Fibroblast of peridontal ligament (primary cell): ENCODE data around the gene CHRND.
"Not testable (repeated sequence)": the region's sequence is repeated elsewhere in the genome, so short reads cannot be mapped to it uniquely, and the experiment has no call there.

Experiments
- DNase-seq: peaks from one replicate; pipeline ENCODE4 v3.0.0-alpha.2; 2010; ENCODE audit errors: extremely low read depth

The CHRND gene

DNA sequence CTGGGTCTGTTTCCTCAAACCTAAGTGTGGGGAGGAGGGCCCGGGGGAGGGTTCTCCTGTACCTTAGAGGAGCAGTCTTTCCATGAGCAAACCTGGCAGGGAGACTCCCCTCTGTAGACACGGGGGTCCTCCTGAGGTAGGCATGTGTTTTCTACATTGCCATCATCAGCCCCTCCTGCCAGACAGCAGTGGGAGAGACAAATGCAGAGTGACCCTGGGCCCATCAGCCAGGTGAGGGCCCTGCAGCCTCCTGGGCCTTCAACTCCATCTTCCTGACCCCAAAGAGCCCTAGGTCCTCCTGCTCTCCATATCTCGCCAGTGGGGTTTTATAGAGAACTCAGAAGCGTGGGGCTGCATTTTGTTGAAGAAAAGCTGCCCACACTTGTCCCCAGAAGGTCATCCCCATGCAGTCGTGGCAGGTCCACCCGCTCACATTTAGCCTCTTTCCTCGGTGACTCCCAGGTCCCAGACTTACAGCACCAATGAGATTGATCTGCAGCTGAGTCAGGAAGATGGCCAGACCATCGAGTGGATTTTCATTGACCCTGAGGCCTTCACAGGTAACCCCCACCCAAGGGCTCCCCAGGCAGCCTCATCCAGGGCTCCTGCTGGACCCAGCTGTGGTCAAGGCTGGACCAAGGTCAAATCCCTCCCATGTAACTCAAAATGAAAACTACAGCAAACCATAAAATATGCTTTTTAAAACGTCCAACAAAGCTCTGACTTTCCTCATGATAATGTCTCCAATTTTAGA, 16.2 kb downstream of the CHRND start:
- DNase-seq = no peak

DNA sequence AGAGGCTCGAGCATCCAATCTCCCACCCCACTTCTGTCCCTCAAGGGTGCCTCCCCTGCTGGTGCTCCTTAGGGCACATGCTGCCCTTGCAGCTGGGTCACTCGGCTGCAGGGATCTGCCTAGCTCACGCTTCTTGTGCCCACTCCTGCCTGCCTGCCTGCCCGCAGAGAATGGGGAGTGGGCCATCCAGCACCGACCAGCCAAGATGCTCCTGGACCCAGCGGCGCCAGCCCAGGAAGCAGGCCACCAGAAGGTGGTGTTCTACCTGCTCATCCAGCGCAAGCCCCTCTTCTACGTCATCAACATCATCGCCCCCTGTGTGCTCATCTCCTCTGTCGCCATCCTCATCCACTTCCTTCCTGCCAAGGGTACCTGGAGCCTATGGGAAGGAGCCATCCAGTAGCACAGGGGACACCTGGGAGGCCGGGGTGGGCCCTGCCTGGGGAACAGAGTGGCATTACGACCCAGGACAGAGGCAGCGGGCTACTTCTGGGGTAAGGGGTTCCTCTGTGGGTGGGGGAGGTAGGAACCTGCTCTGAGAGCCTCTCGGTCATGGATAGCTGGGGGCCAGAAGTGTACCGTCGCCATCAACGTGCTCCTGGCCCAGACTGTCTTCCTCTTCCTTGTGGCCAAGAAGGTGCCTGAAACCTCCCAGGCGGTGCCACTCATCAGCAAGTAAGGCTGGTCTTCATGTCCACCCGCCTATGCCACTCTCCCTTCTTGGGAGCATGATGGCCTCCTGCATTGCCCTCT, 16.9 kb downstream of the CHRND start:
- DNase-seq = no peak

DNA sequence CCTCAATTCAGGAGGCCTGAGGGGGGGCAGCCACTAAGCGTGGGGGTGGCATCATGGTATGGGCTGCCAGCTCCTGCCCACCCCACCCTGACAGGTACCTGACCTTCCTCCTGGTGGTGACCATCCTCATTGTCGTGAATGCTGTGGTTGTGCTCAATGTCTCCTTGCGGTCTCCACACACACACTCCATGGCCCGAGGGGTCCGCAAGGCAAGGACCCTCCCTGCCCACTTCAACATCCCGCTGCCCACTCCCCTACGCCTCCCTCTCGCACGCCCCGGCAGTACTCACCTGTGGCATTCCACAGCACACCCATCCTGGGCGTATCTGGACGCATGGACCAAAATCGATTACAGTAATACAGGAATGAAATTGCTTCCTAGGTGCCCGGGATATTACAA, 17.5 kb downstream of the CHRND start:
- DNase-seq = no peak

DNA sequence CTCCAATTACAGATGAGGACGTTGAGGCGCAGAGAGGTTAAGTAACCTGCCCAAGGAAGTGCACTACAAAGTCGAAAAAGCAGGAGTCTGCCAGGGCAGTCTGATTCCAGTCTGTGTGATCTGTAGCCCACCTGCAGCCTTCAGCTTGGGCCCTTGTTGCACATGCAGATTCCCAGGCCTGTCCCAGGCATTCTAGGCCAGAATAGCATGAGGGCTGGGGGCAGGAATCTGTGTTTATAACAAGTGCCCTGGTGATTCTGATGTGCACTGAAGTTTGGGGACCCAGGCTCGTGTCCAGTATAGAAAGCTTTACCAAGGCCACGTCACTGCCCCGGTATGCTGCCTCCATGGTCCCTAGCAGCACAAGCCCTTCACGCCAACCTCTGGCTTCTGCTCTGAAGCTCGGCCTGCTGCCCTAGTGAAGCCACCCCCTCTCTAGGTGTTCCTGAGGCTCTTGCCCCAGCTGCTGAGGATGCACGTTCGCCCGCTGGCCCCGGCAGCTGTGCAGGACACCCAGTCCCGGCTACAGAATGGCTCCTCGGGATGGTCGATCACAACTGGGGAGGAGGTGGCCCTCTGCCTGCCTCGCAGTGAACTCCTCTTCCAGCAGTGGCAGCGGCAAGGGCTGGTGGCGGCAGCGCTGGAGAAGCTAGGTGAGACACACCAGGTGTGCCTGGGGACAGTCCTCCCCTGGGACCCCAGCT, 18.1 kb downstream of the CHRND start:
- no peak for DNase-seq

DNA sequence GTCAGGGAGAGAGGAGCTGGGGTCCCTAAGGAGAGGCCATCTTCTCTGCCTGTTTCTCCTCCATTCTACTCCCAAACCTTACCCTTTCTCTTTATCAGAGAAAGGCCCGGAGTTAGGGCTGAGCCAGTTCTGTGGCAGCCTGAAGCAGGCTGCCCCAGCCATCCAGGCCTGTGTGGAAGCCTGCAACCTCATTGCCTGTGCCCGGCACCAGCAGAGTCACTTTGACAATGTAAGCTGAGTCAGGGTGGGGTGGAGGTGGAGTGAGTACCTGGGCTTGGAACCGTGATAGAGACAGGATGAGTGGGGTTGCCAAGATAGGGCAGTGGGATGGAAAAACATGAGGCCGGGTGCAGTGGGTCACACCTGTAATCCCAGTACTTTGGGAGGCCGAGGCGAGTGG, 18.7 kb downstream of the CHRND start:
- DNase-seq = no peak

DNA sequence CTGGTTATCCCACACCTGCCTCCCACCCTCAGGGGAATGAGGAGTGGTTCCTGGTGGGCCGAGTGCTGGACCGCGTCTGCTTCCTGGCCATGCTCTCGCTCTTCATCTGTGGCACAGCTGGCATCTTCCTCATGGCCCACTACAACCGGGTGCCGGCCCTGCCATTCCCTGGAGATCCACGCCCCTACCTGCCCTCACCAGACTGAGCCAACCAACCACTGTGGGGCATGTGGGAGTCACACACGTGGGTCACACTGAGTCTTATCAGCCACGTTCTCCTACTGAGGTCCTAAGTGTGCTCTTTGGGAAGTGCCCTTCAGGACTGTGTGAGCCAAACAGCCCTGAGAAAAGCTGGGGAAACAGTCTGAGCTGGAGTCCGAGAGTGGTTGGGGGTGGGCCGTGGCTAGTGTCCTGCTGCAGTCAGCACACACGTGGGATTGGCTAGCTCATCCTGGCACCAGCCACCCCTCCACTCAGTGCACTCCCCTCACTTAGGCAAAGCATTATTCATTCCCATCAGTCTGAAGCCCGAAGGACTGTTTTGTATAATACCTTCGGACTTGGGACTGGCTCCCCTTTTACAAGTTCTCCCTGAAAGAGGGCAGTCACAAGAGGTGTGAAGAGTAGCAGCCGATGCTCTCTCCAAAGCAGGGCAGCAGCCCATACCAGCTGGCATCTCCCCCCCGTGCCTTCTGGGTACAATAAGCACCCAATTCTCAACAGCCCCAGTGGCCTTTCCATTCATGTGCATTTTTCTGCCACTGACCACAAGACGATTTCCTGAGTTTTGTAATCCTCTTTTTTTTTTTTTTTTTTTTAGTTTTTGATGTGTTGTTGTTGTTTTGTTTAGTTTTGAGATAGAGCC, 19.8 kb downstream of the CHRND start:
- no peak for DNase-seq

DNA sequence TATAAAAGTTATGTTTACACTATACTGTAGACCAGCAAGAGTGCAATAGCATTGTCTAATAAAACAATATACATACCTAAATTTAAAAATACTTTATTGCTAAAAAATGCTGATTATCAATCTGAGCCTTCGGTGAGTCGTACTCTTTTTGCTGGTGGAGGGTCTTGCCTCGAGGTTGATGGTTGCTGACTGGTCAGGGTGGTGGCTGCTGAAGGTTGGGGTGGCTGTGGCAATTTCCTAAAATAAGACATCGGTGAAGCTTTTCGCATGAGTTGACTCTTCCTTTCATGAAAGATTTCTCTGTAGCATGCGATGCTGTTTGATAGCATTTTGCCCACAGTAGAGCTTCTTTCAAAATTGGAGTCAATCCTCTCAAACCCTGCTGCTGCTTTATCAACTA, 22.0 kb downstream of the CHRND start:
- no peak for DNase-seq

DNA sequence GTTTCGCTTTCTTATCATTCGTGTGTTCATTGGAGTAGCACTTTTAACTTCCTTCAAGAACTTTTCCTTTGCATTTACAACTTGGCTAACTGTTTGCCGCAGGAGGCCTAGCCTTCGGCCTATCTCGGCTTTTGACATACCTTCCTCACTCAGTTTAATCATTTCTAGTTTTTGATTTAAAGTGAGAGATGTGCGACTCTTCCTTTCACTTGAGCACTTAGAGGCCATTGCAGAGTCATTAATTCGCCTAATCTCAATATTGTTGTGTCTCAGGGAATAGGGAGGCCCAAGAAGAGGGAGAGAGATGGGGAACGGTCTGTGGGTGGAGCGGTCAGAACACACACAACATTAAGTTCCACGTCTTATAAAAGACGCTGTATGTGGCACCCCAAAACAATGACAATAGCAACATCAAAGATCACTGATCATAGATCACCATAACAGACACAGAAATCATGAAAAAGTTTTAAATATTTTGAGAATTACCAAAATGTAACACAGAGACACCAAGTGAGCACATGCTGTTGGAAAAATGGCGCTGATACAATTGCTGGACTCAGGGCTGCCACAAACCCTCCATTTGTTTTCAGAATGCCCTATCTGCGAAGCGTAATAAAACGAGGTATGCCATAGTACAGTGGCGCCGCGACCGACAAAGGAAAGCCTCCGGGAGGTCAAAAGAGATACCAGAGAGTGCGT, 23.8 kb downstream of the CHRND start:
- no peak for DNase-seq

DNA sequence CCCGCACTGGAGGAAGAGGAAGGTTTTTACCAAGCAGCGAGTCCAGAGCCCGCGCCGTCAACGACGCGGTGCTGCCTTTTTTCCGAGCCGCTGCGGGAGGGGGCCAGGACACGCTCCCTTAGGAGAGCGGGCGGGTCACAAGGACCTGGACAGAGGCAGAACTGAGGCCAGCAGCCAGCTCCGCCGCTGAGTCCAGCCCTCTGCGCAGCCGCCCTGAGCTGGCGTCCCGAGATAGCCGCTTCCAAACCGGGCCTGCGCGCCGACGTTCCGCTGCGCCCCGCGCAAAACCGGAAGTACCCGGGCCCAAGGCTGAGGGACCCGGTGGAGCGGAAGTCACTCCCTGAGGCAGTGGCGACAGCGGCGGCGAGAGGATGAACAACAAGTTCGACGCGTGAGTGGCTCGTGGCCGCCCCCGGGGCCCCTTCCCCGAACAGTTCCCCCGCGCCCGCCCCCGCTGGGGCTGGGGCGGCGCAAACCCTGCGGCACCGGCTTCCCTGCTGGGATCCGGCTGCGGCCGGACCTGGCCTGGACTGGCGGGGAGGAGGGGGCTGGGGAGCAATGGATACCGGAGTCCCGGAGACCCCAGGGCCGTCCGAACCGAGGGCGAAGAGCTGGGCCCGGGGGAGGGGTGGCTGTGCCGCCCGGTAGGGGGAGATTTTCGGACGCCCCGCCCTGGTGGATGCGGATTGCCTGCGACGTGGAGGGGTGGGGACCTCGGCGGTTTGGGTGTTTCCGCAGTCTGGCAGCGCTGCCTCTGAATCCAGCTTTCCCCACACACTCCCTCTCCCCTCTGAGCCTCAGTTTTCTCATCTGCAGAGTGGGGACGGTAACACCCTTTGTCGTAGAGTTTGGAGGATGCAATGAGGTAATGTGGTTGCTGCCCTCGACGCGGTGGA, 24.6 kb downstream of the CHRND start, which contains the start of the genes EIF4E2 and TIGD1:
Gene EIF4E2 (plus strand): TSS at position 336 of the 896 bp plus-strand sequence. CDS start 36 bp downstream, at position 372.
Gene TIGD1 (minus strand): TSS at position 204 of the 896 bp plus-strand sequence. CDS start 675 bp downstream, outside the sequence.
- DNase-seq = peak; percentile 90

DNA sequence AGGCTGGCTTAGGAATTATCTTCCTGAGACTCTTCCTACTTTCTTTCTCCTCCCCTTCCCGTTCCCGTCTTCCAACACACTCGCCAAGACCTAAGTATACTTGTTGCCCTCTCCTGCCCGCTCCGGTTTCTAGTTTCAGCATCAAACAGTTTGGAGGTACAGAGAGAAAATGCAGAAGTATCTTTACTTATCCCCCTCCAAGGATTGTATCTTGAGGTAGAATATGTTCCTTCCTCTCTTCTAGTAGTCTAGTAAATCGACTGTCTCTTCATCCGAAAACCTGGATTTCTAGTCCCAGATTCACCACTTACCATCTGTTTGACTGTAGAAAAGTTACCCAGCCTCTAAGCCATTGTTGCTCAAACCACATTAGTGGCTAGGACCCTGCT, 25.3 kb downstream of the CHRND start:
- no peak for DNase-seq

DNA sequence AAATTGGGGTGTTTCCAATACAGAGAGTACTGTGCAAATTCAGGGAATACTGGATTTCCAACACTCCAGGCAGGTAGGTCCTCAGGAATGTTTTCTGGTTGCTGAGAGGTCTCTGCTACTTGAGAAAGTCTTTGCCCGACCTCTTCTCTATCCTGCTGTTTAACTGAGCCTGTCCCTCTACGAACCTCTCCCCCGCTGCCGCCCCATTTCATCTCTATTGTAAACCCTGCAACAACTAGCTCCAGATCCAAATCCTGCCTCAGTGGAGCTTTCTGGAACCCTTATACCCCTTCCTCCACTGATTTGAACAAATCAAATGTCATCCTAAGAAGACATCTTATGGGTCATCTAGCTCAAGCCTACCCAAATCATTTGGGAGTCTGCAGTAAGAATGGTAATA, 25.8 kb downstream of the CHRND start:
- no peak for DNase-seq

DNA sequence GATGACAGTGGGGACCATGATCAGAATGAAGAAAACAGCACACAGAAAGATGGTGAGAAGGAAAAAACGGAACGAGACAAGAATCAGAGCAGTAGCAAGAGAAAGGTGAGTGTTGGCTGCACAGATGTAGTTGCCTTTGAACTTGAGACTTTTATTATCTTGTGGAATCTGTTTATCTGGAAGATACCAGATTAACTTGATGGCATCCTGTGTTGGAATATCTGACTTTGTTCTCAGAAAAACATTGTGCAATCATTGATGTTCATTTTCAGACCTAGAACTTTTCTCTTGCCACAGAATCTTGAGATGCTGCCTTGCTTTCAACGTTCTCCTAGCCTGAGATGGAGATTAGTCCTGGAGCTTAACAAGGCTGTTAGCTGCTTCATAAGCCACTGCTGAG, 30.5 kb downstream of the CHRND start:
- DNase-seq = no peak

DNA sequence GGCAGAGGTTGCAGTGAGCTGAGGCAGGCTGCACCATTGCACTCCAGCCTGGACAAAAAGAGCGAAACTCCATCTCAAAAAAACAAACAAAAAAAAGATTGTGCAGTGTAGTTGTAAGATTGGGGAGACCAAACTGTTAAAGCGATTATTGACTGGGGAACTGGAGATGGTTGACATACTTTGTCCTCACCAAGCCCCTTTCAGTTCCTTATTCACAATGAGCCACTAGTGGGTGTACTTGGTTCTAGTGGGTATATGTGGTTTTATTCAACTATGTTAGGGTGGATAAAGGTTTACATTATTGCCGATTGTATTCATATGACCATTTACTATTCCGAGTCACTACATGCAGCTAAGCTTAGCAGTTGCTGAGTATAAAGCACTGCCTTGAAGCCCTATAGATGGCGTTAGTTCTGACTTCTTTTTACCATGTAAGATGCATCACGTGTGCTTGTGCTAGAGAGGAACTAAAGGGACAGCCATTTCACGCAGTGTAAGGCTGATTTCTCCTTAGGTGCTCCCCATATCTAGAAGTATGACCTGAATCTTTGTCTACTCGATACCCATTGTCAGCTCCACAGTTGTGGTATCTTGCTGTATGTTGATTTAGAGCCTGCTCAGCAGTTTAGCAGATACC, 36.7 kb downstream of the CHRND start:
- DNase-seq = no peak

DNA sequence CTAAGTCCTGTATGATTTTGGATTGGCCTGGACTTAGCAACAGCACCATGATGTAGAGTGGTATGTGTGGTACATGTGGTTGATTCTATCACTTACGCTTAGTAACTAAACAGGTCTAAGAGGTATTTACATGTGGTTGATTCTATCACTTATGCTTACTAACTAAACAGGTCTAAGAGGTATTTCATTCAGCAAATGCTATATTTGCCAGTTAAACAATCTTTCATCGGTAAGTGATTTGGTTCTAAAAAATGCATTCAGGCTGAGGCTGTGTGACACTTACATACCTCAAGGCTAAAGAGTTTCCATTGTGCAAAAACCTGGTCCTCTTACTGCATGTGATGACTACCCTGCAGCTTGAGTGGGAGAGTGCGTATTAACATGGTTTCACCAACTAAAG, 37.6 kb downstream of the CHRND start:
- DNase-seq = no peak

DNA sequence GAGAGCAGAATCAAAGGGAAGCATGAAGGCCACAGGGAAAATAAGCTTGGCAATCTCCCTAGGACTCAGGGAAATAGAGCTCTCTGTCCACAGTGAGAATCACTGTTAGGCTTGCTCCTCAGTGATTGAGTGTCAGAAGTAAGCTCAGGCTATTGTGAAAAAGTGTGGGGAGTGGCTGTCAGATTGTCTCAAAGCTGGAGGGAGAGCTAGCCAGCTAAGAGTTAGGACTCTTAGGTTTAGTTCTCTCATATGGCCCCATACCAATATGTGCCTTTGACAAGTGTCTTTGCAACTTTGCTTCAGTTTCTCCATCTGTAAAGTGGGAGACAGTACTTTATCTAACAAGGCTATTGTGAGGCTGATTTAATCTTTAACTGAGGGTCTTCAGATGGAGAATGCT, 41.8 kb downstream of the CHRND start:
- peak; percentile 25 for DNase-seq

DNA sequence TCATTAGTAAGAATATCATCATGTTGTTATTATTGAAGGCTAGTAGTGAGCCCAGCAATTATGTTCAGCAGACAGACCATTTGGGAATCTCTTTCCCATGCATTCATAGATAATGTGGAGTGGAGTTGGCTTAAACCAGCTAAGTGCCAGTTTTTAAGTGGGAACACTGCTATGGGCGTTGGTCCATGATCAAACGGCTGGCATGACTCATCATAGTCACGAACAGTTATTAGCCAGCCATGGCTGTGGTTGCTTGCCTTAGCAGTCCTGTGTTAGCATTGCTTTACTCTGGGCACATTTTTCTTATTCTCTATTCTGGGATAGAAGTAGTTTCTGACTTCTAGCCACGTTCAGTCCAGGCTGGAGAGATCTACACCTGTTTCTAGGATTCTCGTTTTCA, 42.2 kb downstream of the CHRND start:
- DNase-seq = peak; percentile 96

DNA sequence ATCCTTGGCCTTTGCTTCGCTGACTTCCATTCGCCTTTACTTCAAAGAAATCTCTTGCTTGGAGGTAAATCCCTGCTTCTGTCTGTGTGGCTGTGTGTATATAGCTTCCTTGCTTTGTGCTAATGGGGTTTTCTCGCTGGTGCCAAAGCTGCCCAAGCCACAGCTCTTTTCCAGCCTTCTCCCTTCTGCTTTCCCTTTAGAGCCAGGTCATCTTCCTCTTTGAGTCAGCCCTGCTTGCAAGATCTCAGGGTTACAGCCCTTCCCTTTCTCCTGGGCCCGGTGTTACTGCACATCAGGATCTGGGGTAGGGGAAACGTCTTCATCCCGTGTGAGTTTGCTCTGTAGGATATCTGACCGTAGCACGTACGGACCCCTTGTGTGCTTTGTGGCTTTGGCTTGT, 43.6 kb downstream of the CHRND start:
- no peak for DNase-seq

DNA sequence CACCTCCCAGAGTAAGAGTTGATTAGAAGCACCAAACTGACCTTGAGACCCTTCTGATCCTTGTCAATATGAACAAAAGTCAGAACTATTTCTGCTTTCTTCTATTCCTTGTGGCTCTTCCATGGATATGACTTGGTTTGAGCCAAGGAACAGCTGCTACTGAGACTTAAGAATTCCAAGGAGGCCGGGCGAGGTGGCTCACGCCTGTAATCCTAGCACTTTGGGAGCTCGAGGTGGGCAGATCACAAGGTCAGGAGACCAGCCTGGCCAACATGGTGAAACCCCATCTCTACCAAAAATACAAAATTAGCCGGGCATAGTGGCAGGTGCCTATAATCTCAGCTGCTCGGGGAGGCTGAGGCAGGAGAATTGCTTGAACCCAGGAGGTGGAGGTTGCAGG, 44.5 kb downstream of the CHRND start:
- DNase-seq = not testable (repeated sequence)

DNA sequence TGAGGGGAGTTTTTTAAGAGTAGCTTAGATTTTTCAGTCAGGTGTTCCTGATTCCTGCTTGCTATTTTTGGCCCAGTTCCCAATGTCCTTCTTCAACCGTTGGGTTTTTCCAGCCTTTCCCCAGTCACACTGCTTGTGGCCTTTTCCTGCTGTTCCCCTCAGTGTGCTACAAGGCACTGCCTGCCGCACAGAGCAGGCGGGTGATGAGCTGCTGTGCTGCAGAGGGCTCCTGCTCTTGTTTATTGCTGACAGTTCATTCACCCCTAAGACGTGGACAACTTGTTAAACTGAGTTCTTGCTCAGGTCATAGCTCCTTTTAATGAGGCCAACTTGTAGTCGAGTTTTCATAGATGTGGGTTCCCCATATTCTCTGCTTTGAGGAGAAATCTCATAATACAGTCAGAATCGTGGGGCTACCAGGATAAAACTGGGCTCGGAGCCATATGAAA, 45.1 kb downstream of the CHRND start:
- DNase-seq = no peak
